ENCODE data around the gene KBTBD12.
"Not testable (repeated sequence)": the region's sequence is repeated elsewhere in the genome, so short reads cannot be mapped to it uniquely, and the experiment has no call there.

Gene KBTBD12

GRCh38 chr3:127903611-127904375, 11.2 kb upstream of the KBTBD12 start:
- no peak for DNase-seq (ENCODE audit: low read depth)

- DNase-seq (ENCODE audit: low read depth) = no peak
These were observed 9.5 kb upstream of the KBTBD12 start for GRCh38 chr3:127905556-127905955.

- DNase-seq (ENCODE audit: low read depth) = not testable (repeated sequence)
These were observed 8.4 kb upstream of the KBTBD12 start for GRCh38 chr3:127906653-127907052.

- no peak for DNase-seq (ENCODE audit: low read depth)
These were observed 6.8 kb upstream of the KBTBD12 start for GRCh38 chr3:127908202-127908601.

GRCh38 chr3:127908951-127909350, 6.1 kb upstream of the KBTBD12 start:
- no peak for DNase-seq (ENCODE audit: low read depth)

GRCh38 chr3:127909646-127910045, 5.4 kb upstream of the KBTBD12 start:
- no peak for DNase-seq (ENCODE audit: low read depth)

GRCh38 chr3:127911421-127911931, 3.6 kb upstream of the KBTBD12 start:
- DNase-seq (ENCODE audit: low read depth) = no peak

- DNase-seq (ENCODE audit: low read depth) = not testable (repeated sequence)
These were observed 1.2 kb upstream of the KBTBD12 start for GRCh38 chr3:127913841-127914240.

- no peak for DNase-seq (ENCODE audit: low read depth)
These were observed 448 bp upstream of the KBTBD12 start for GRCh38 chr3:127914584-127914983.

GRCh38 chr3:127915937-127916493, 983 bp downstream of the KBTBD12 start:
- DNase-seq (ENCODE audit: low read depth) = no peak

- DNase-seq (ENCODE audit: low read depth) = no peak
These were observed 5.7 kb downstream of the KBTBD12 start for GRCh38 chr3:127920738-127921137.

GRCh38 chr3:127923611-127924010, 8.6 kb downstream of the KBTBD12 start:
- DNase-seq (ENCODE audit: low read depth) = no peak

GRCh38 chr3:127925384-127925783, 10.4 kb downstream of the KBTBD12 start:
- no peak for DNase-seq (ENCODE audit: low read depth)

- no peak for DNase-seq (ENCODE audit: low read depth)
These were observed 13.0 kb downstream of the KBTBD12 start for GRCh38 chr3:127927829-127928604.

- DNase-seq (ENCODE audit: low read depth) = no peak
These were observed 14.9 kb downstream of the KBTBD12 start for GRCh38 chr3:127929818-127930413.

GRCh38 chr3:127933396-127933795, 18.4 kb downstream of the KBTBD12 start:
- DNase-seq (ENCODE audit: low read depth) = no peak

- no peak for DNase-seq (ENCODE audit: low read depth)
These were observed 23.8 kb downstream of the KBTBD12 start for GRCh38 chr3:127938800-127939199.

GRCh38 chr3:127940116-127940515, 25.1 kb downstream of the KBTBD12 start:
- DNase-seq (ENCODE audit: low read depth) = no peak

- DNase-seq (ENCODE audit: low read depth) = no peak
These were observed 27.6 kb downstream of the KBTBD12 start for GRCh38 chr3:127942613-127943012.

- DNase-seq (ENCODE audit: low read depth) = no peak
These were observed 33.2 kb downstream of the KBTBD12 start for GRCh38 chr3:127948211-127948610.

GRCh38 chr3:127949446-127950055, 34.5 kb downstream of the KBTBD12 start:
- no peak for DNase-seq (ENCODE audit: low read depth)

GRCh38 chr3:127951276-127951675, 36.2 kb downstream of the KBTBD12 start:
- DNase-seq (ENCODE audit: low read depth) = no peak

Measured in GM04504 (cell line).